GM21576 (cell line): ENCODE results near the gene ELK3.

ENCODE experiments used
- ATAC-seq: cut with Tn5 transposase; IDR thresholded peaks from one replicate; pipeline ENCODE4 v1.9.1; 2021; ENCODE audit warnings: mild to moderate bottlenecking, moderate library complexity; ENCODE audit not compliant: unreplicated experiment

ELK3 gene

GRCh38 chr12:96211988-96212387, 17.8 kb downstream of the ELK3 start:
- ATAC-seq: no peak

- no peak for ATAC-seq
Observed at GRCh38 chr12:96212456-96213375, 18.5 kb downstream of the ELK3 start.

DNA sequence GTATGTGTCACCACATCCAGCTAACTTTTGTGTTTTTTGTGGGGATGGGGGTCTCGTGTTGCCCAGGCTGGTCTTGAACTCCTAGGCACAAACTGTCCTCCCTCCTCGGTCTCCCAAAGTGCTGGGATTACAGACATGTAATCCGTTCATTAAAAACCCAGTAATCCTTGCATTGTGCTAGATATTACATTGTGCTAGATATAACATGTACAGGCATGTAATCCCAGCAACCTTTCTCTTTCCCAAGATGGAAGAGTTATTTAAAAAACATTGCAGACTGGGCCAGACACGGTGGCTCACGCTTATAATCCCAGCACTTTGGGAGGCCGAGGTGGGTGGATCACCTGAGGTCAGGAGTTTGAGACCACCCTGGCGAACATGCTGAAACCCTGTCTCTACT, 19.7 kb downstream of the ELK3 start:
- ATAC-seq: no peak

GRCh38 chr12:96215919-96216273, 21.7 kb downstream of the ELK3 start:
- ATAC-seq: no peak

GRCh38 chr12:96218989-96219678, 25.0 kb downstream of the ELK3 start:
- ATAC-seq: no peak

- ATAC-seq: no peak
Observed at GRCh38 chr12:96219700-96220206, 25.6 kb downstream of the ELK3 start.

- no peak for ATAC-seq
Observed at GRCh38 chr12:96220902-96221301, 26.7 kb downstream of the ELK3 start.

DNA sequence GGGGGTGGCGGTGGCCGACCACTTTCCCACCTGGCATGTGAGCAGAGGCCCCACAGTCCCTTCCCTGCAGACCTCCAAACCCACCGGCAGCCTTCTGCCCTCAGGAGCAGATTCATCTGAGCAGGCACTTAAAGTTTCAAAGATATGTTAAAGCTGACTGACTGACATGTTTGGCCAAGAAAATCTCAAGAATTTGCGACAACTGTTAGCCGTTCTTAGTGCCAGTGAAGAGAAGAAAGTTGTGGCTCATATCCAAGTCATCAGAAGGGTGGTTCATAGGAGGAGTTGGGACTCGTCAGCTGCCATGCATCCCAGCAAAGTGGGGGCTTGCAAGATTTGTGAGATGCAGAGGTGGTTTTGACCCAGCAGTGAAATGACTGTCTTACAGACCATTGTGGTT, 27.2 kb downstream of the ELK3 start:
- no peak for ATAC-seq

DNA sequence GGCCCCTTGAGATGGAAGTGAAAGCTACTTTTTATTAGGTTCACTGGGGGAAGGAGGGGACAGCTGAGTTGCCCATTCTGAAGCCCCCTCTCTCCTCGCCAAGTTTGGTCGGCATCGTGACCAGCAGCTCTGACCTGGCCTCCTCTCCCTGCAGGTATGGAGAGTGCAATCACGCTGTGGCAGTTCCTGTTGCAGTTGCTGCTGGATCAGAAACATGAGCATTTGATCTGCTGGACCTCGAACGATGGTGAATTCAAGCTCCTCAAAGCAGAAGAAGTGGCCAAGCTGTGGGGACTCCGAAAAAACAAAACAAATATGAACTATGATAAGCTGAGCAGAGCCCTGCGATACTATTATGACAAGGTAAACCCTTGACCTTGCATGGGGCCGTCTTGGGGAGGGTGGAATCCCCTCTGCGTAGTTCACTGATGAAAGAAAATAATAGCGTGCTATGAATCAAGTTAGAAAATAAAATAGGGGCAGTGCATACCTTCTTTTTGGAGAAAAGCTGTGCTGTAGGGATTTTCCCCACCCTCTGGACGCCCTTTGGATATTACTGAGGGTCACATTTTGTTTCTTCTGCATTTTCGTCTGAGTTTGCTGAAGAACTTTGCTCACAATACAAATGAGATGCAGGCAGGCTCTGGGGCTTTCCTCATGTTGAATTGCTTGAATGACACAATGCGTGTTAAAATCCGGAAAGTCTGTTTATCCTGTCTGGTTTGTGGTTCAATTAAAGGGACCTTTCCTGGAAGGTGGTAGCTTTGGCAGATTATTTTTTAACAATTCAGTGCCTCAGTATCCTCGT, 29.4 kb downstream of the ELK3 start:
- peak; percentile 58 for ATAC-seq

GRCh38 chr12:96224219-96224615, 30.0 kb downstream of the ELK3 start:
- ATAC-seq: no peak

DNA sequence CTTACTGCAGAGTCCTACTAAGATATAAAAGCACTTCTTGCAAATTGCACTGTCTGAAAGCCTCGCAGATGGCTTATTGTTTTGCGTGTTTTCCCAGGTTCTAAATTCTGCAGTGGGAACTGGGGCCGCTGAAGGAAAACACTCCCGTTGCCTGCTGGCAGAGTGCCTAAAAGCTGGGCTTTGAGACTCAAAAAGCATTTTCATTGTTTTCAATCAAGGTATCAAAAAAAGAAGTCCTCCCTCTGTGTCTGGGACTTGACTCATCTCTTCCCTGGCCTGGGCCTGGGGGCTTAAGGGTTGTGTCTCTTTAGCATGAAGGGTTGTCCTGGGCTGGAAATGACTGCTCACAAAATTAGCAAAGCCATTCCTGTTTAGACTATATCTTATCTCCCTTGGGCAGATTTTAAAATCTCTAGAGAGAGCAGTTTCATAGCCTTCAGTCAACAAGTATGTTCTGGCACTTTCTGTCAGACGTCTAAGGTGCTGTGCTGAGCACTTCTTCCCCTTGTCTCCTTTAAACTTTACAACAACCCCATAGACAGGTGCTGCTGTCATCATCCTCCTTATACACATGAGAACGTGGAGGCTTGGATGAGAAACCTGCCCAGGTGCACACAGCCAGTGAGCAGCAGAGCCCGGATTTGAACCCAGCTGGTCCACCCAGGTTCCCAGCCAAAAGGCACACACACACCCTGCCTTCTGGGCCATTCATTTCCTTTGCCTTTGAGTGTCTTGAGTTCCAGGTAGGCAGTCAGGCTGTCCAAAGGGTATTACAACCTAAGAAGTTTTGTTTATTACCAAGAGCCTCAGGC, 31.1 kb downstream of the ELK3 start:
- ATAC-seq: no peak

GRCh38 chr12:96225994-96226399, 31.8 kb downstream of the ELK3 start:
- ATAC-seq: no peak

DNA sequence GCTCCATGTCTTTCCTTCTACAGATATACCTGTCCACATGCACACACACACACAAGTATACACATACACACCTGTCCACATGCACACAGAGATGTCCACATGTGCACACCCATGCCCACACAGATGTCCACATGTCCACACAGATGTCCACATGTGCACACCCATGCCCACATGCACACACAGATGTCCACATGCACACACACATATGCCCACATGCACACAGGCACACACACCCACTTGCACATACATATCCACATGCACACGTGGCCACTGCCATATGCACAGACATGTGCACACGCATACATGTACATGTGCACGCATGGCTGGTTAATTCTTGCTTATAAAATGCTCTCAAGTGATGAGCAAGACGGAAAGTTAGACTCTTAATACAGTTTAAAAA, 32.2 kb downstream of the ELK3 start:
- no peak for ATAC-seq

GRCh38 chr12:96226801-96227348, 32.7 kb downstream of the ELK3 start:
- ATAC-seq: no peak

- no peak for ATAC-seq
Observed at GRCh38 chr12:96227365-96228106, 33.4 kb downstream of the ELK3 start.

GRCh38 chr12:96228566-96229248, 34.5 kb downstream of the ELK3 start:
- ATAC-seq: no peak

DNA sequence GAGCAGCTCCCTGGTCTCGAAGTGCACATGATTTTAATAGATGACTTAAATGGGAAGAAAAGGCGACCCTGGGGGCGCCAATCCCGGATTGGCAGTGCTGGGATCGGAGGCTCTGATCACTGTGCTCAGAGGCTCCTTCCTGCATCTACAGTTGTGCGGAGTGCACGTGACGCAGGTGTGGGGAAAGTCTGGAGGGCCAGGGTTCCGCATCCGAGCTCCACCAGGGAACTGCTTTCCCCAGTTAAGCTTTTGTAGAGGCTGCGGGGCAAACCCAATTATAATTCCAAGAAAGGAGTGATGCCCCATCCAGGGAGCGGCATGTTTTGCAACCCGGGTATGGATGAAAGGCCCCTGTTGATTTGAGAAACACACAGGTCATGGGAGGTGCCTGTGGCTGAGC, 36.5 kb downstream of the ELK3 start:
- ATAC-seq: no peak

DNA sequence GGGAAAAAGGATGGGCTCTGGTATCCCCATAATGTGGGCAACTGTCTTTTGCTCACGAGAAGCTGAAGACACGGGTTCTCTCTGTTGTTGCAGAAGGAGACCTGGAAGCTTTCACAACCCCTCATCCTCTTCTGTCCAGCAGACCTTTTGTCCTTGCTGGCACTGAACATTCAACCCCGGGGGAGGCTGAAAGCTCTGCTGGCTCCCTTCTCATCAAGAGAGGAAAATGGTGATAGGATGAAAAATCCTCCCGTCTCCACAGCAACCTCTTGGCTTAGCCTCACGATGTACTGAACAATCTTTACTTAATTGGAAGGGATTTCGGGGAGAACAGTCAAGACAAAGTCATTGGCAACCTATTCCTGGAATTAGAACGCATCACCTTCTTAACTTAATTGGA, 39.0 kb downstream of the ELK3 start:
- no peak for ATAC-seq

GRCh38 chr12:96233939-96234461, 39.8 kb downstream of the ELK3 start:
- no peak for ATAC-seq
